ENCODE data around the gene MXRA8.

MXRA8 gene

DNA sequence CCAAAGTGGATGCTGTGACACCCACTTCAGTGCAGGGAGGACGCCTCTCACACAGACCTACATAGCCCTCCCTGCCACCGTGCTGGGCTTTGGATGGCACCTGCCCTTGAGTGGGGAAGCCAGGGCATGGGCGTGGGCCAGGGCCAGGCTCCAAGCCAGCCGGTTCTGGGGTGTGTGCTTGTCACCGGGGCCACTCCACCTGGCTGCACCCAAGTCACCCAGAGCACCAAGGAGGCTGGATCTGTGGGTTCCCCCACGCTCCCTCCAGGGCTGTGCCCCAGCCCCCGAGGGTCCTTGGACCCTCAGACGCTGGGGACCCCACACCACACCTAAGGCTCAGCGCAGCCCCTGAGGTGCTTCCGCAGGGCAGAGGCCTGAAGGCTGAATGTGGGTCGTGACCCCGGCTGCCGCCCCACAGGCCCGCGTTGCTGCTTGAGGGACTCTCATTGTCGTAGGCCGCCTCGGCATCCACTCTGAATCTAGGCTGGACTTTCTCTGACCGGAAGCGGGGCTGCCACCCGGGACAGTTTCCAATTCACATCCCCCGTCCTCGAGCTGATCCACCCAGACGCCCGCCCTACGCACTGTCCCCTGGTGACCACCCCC lies 1.5 kb downstream of the MXRA8 start:
- H3K27ac ChIP-seq: peak overlapping the region; percentile 81 to 95
- TF ChIP-seq, protein P1, sequence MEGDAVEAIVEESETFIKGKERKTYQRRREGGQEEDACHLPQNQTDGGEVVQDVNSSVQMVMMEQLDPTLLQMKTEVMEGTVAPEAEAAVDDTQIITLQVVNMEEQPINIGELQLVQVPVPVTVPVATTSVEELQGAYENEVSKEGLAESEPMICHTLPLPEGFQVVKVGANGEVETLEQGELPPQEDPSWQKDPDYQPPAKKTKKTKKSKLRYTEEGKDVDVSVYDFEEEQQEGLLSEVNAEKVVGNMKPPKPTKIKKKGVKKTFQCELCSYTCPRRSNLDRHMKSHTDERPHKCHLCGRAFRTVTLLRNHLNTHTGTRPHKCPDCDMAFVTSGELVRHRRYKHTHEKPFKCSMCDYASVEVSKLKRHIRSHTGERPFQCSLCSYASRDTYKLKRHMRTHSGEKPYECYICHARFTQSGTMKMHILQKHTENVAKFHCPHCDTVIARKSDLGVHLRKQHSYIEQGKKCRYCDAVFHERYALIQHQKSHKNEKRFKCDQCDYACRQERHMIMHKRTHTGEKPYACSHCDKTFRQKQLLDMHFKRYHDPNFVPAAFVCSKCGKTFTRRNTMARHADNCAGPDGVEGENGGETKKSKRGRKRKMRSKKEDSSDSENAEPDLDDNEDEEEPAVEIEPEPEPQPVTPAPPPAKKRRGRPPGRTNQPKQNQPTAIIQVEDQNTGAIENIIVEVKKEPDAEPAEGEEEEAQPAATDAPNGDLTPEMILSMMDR (IDR thresholded peaks at IDR 0.05): no peak
- no peak for DNase-seq (ENCODE audit: low spot score)
- H3K4me3 ChIP-seq: peak overlapping the region; percentile 78

DNA sequence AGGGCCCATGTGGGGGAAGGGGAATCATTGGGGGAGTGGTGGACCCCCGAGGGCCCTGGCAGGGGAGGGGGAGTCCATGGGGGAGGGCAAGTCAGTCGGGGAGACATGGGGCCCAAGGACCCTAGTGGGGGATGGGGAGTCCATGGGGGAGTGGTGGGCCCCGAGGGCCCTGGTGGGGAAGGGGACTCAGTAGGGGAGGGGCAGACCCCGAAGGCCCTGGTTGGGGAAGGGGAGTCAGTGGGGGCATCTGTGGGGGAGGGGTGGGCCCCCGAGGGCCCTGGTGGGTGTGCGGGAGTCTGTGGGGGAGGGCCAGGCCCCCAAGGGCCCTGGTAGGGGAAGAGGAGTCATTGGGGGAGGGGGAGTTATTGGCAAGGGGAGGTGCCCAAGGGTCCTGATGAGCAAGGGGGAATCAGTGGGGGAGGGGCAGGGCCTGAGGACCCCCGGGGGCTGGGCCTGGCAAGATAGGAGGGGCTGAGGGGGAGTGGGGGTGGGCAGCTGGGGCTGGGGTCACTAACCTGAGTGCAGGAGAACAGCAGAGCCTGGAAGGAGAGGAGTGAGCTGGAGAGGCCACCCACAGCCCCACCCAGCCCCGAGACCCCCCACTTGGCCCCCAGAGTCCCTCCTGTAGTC lies 2.1 kb downstream of the MXRA8 start:
- no peak for DNase-seq (ENCODE audit: low spot score)
- peak overlapping the region; percentile 78 for H3K4me3 ChIP-seq
- TF ChIP-seq, protein P1 (IDR thresholded peaks at IDR 0.05): no peak
- peak overlapping the region; percentile 81 to 95 for H3K27ac ChIP-seq

DNA sequence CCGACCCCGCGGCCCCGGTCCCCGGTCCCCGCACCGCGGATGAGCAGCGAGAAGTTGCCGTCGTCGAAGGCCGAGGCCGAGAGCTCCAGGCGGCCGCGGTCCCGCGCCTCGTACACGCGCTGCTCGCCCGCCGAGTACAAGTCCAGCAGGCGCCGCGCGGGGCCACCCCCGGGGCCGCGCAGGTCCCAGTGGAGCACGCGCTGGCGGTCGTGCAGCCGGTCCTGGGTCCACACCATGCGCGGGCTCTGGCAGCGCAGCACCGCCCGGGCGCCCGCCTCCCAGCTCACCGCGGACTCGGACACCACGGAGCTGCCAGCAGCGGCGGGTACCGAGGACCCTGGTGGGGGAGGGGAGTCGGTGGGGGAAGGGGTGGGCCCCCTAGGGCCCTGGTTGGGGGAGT lies 2.9 kb downstream of the MXRA8 start:
- DNase-seq (ENCODE audit: low spot score): no peak
- peak overlapping the region; percentile 81 to 95 for H3K27ac ChIP-seq
- TF ChIP-seq, protein P1 (IDR thresholded peaks at IDR 0.05): no peak
- H3K4me3 ChIP-seq: peak overlapping the region; percentile 78

DNA sequence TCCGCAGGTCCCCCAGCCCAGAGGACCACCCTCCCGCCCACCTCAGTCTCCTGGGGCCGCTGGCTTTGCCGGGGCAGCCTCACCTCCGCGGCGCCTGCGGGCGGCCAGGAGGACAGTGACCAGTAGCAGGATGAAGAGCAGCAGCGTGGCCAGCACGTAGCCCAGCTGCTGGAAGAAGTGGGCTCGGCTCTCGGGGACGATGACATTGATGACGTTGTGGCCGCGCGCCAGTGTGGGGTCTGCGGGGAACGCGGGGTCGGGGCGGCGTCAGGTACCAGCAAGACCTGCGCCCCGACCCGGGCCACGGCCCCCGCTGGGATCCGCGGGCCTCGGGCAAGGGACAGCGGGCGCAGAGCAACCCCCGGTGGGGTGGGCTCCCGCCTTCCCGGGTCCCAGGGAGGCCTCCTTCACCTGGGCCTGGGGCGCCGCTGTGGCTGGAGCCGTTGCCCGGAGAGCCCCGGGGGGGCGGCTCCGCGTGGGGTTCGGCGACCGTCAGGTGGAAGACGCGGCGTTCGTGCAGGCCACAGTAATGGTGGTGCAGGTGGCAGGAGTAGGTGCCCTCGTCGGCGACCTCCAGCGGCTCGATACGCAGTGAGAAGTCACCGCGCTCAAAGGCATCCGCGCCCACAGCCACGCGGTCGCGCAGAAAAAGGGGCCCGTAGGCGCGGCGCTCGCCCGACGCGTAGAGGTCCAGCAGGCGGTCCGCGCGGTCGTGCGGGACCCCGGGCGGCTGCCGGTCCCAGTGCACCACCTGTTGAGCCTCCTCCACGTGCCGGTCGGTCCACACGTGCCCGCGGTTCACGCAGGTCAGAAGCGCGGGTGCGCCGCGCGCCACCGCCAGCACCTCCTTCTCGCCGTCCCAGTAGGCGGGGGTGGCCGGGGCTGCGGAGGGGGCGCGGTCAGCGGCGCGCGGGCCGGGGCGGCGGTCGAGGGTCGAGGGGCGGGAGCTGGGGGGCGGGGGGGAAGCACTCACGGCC lies 3.8 kb downstream of the MXRA8 start:
- DNase-seq (ENCODE audit: low spot score): no peak
- TF ChIP-seq, protein P1 (IDR thresholded peaks at IDR 0.05): no peak
- peak overlapping the region; percentile 78 for H3K4me3 ChIP-seq
- peak overlapping the region in 1 of 2 donors; percentile 95 for H3K27ac ChIP-seq

DNA sequence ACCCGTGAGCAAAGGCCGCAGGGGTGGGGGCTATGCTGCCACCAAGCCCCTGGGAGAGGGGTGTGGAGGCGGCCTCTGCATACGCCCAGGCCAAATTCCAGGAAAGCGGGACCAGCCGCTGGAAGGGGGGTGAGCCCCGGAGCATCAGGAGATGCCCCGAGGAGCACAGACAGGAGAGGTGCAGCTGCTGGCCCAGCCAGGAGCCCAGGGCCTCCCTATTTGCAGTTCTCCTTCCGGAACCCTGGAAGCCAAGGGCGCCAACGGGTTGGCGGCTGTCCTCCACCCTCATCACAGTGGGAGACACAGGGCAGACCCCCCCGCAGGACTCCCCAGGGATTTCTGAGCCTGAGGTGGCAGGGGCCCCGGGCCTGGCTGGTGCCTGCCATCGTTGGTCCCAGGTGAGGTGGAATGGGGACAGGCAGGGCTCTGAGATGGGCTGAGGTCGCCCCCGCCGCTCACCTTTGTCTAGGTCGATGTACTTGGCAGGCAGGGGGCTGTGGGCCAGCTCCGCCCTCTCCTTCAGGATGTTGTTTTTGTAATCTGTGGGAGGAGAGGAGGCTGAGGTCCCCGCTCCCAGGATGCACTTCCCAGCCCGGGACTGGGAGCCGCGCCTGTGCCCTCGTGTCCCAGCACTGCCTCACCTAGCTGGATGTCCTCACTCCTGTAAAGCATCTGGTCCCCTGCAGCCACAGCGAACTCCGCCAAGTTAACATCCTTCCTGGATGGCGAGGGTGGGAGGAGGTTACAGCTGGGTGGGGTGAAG lies 4.8 kb downstream of the MXRA8 start:
- TF ChIP-seq, protein P1 (IDR thresholded peaks at IDR 0.05): no peak
- H3K4me3 ChIP-seq: no peak overlapping the region
- peak overlapping the region in 1 of 2 donors; percentile 71 for H3K27ac ChIP-seq
- no peak for DNase-seq (ENCODE audit: low spot score)

DNA sequence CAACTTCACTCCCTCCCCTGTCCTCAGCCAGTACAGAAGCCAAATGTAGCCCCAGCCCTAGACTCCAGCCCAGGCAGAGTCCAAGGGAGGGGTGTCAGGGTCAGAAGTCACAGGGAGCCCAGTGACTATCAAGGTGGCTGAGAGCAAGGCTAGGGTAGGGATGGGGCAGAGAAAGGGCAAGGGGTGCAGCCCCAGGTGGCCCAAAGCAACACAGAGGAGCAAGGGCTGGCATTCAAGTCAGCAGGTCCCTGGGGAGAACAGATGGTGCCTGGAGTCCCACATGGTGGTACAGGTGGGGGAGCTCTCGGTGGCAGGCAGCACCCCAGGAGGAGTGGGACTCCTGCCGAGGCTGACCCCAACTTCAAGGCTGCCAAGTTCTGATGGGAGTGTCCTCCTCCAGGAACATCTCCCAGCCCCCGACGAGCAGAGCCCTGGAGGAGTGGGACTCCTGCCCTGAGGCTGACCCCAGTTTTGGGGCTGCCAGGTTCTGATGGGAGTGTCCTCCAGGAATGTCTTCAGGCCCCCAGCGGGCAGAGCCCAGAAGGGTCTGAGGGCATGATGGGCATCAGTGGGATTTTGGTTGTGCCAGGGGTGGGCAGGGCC lies 5.5 kb downstream of the MXRA8 start:
- TF ChIP-seq, protein P1 (IDR thresholded peaks at IDR 0.05): no peak
- Histone ChIP-seq H3K4me3 (no peak overlapping the region), H3K27ac (peak overlapping the region in 1 of 2 donors; percentile 71)
- no peak for DNase-seq (ENCODE audit: low spot score)
